Adrenal gland (tissue), 5 donors: ENCODE results near the gene SMAGP.

ENCODE experiments used
- POLR2A ChIP-seq, 2 donors: fragments of 450-650 bp; IDR thresholded peaks; one replicate each; pipeline ENCODE4 v1.6.1; 2017; ENCODE audit warnings: antibody characterized with exemption in 2 of 2, mild to moderate bottlenecking in 2 of 2, moderate library complexity in 1 of 2
- TF ChIP-seq, protein P1 (sequence below), 6 experiments: fragments of 450-650 bp in 4 of 6; fragments of 200-600 bp in 2 of 6; sonication (generic) in 1 of 6; IDR thresholded peaks; 1 replicate in 5 of 6; 2 replicates in 1 of 6; pipeline versions ENCODE4 v1.5.1 to v1.8.0; 2016 to 2021; ENCODE audit warnings: antibody characterized with exemption in 6 of 6, mild to moderate bottlenecking in 2 of 6, moderate library complexity in 1 of 6
- donor health status: DM: no; HTN: no; CAD: no.

DNA sequence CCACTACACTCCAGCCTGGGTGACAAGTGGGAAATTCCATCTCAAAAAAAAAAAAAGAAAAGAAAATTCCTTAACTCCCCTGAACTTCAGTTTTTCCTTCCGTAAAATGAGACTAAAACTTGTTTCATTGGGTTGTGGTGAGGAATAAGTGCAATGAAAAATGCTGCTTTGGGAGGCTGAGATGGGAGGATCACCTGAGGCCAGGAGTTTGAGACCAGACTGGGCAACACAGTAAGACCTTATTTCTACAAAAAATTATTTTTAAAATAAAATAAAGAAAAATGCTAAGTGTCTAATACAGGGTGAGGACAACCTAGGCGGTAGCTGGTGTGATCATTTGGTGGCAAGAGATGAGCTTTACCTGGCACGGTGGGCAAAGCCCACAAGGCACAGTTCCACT is 6.9 kb downstream of the SMAGP start:
- TF ChIP-seq POLR2A (IDR thresholded peaks at IDR 0.05): no peak
- TF ChIP-seq, protein P1, sequence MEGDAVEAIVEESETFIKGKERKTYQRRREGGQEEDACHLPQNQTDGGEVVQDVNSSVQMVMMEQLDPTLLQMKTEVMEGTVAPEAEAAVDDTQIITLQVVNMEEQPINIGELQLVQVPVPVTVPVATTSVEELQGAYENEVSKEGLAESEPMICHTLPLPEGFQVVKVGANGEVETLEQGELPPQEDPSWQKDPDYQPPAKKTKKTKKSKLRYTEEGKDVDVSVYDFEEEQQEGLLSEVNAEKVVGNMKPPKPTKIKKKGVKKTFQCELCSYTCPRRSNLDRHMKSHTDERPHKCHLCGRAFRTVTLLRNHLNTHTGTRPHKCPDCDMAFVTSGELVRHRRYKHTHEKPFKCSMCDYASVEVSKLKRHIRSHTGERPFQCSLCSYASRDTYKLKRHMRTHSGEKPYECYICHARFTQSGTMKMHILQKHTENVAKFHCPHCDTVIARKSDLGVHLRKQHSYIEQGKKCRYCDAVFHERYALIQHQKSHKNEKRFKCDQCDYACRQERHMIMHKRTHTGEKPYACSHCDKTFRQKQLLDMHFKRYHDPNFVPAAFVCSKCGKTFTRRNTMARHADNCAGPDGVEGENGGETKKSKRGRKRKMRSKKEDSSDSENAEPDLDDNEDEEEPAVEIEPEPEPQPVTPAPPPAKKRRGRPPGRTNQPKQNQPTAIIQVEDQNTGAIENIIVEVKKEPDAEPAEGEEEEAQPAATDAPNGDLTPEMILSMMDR (IDR thresholded peaks at IDR 0.05): no peak
